NCI-H2107 treated with DMSO at 0.1 percent for 48 hours (cell line): ENCODE results near the gene ZFYVE28.

Experiments used
- DNase-seq: peaks from one replicate; lab custom pipeline; 2025; ENCODE audit not compliant: unreplicated experiment; lab: John Stamatoyannopoulos, UW

Gene ZFYVE28

DNA sequence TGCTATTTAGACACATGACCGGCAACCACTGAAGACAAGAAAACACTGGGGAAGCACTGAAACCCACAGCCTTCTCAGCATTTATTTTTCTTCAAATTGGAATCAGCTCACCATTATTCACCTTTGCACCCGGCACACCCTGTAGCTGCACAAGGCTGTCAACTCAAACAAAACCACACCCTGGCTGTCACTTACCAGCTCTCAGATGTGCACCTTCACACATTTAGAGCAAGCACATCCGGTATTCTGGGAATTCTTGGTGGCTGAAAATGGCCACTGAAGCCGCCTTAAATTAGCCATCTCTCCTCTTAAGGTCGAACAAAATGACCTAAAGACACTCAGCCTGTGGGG lies 5.9 kb downstream of the ZFYVE28 start:
- no peak for DNase-seq

DNA sequence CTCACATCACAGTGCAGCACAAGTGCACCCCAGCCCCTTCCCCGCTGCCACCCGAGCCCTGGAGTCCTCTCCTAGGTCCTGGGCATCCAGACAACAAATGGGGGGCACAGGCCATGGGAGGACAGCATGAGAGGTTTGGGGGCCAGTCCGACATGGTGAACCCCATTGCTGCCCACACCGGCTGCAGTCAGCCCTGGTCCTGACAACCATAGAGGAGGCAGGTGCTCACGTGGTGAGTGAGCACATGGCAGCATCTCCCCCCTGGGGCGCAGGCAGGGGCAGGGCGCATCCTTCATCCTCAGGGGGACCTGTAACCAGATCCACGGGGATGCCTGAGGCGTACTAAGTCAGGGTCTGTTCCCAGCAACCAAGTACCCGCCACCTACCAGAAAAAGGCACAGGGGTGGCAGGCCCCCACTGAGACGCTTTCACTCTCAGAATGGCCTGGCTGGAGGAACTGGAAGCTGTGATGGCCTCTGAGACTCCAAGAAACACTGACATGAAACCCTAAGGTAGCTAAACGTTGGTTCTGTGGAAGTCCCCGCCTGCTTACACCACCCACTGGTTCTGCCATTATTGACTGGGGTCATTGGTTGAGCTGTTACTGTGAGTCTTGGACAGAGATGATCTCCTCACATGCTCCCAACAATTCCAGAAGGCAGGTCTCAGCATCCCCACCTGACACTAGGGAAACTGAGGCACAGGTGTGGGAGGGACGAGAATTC lies 6.5 kb downstream of the ZFYVE28 start:
- no peak for DNase-seq

DNA sequence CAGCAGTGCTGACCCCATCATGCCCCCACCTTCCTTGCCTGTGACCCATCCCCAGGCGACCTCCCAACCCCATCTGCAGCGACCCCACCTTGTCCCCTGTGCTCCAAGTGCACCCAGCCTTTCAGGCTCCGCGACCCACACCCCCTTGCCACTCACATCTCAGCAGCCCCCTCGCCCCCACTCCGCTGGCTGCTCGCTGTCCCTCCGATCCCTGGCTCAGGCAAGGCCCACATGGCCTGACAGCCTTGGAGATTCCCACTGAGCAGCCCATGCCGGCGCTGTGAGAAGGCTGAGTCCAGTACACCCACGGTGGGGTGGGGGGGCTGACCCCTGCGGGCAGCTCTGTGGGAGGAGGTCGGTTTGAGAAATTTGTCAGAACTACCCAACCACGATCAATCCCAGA lies 9.1 kb downstream of the ZFYVE28 start:
- no peak for DNase-seq

DNA sequence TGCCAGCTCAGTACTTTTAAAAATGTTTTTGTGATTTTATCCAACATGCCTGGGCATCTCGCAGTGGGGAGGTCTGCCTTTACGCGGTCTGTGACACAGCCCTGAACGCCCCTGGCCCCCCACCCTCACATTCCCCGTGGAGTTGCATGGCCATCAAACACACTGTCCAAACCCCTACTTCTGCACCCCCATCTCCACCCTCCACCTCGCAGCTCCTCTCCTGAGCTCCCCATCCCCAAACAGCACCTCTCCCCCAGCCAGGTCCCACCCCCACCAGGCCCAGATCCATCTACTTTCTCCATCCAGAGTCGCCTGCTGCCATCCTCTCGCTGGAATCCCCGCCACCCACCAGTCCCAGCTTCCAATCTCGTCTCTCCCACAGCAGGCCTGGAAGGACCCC lies 9.5 kb downstream of the ZFYVE28 start:
- DNase-seq = no peak

DNA sequence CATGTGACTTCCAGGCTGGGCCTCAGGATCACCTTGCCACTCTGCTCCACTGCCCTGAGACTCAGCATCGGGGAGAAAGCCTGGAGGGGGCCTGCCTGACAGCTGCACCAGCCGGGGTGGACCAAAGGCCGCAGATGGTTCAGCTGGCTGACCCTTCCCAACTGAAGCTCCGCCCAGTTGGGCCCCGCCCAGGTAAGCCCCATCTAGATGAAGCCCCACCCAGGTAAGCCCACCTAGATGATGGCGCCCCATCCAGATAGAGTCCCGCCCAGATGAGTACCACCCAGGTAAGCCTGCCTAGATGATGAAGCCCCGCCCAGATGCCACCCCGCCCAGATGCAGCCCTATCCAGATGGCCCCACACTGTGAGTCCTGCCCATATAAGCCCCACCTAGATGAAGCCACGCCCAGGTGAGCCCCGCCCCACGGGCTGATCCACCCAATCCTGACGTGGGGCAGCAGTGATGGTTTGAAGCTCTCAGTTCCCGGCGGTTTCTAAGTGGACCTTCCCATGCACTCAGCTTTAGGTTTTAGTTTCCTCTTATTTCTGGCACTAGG lies 10.0 kb downstream of the ZFYVE28 start:
- no peak for DNase-seq

DNA sequence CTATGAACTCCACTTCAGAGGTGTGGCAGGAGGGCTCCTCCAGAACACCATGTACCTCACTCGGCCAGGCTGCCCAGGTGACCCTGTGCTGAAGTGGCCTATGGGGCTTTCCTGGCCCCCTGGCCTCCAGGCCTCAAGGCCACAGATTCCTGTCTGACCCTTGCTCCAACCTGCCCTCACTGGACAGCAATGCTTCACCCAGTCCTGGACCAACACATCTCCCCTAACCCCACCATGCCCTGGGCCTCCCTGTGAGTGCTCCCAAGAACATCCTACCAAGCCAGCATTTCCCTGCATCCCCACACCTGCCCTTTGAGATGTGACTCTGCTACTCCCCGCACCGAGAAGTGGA lies 10.5 kb downstream of the ZFYVE28 start:
- DNase-seq = no peak

DNA sequence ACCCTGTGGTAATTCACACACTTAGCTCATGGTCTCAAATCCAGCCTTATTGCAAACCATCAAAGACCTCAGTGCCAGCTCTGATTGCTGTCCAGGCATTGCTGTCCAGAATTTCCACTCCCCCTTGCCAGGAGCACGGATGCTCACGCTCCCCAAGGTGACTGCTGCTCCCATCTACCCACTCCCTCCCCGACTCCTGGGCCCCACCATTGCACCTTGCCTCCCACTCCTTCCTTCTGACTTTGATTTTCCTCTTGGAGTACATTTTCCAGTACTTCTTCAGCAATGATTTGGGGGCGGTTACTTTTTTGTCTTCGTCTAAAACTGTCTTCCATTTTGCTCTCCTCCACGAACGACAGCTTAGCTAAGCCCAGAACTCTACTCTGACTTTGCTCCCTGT lies 11.5 kb downstream of the ZFYVE28 start:
- DNase-seq = no peak

DNA sequence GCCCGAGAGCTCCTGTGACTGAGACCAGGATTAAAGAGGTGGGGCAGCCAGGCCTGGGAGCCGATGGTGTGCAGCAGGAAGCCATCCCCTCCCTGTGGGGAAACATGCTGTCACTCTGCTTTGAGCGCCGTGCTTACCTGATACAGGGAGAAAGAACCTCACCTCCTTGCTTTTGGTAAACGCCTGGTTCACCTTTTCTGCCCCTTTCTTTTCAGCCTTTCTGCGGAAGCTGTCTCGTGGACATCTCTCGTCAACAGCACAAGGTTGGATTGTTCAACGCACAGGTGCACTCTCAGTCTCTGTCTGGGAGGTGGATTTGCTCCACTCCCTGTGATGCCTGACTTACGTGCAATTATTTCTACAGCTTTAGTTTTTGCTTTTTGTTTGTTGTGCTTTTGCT lies 12.0 kb downstream of the ZFYVE28 start:
- DNase-seq = no peak

DNA sequence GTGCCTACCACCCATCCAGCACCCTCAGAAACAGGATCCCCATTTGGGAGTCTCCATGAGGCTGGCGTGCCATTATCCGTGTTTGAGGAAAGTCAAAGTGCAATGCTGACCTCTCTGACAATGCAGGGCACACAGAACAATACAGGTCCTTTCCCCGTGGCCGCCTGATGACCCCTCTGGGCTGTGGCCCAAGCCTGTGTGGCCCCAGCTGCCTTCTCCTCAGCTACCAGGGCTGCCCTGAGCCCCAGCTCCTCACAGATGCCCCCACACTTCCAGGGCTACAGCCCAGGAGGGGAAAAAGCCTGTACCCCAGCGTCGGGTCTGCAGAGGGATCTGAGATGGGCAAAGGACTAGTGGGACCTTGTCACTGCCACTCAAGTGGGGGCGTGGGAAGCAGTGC lies 15.5 kb downstream of the ZFYVE28 start:
- no peak for DNase-seq

DNA sequence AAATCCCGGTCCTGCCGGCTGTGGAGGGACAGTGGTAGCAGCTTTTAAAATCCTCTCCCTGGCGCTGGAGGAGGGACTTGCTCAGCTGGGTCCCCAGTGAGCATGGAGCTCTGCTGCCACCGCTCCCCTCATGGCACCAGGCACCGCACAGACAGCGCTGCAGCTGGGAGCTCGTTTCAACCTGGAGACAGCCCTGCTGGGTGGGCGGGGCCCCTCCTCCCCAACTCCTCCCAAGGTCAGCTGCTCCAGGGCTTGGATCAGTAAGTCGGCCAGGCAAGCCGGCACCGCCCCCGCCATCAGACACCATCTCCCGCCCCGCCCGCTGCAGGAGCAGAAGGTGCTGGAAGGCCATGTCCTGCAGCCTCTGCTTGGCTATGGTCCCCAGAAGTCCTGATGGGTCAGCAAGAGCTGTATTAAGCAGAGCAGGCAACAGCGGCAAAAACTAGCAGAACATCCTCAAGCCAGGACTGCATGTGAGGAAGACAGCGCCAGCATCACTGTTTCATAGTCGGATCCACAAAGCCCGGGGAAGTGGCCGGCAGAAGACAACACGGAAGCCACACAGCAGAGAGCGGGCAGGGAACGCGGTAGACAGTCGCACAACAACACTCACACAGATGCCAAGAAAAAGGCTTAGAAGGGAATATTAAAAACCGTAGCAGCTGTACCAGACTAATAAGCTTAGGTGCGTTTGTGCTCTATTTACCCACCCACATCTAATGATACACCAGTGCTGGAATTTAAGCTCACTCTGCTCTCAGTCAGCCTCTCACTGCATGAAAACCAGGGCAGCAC lies 16.2 kb downstream of the ZFYVE28 start:
- DNase-seq = no peak

DNA sequence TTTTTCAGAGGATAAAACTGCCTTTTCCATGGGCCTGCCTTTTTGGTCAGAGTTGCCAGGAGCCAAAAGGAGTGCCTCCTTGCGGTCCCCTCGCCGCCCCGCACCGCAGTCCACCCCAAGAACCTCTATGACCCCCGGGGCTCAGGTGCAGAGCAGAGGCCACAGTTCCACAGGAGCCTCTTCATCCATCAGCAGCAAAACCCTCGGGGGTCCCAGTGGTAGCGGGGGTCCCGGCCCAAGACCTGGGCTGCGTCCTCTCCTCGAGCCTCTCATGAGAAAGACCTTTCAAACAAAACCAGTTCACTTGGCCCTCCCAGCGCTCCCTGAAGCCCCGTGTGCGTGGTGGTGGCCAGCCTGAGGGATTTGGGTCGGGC lies 16.8 kb downstream of the ZFYVE28 start:
- DNase-seq = no peak

DNA sequence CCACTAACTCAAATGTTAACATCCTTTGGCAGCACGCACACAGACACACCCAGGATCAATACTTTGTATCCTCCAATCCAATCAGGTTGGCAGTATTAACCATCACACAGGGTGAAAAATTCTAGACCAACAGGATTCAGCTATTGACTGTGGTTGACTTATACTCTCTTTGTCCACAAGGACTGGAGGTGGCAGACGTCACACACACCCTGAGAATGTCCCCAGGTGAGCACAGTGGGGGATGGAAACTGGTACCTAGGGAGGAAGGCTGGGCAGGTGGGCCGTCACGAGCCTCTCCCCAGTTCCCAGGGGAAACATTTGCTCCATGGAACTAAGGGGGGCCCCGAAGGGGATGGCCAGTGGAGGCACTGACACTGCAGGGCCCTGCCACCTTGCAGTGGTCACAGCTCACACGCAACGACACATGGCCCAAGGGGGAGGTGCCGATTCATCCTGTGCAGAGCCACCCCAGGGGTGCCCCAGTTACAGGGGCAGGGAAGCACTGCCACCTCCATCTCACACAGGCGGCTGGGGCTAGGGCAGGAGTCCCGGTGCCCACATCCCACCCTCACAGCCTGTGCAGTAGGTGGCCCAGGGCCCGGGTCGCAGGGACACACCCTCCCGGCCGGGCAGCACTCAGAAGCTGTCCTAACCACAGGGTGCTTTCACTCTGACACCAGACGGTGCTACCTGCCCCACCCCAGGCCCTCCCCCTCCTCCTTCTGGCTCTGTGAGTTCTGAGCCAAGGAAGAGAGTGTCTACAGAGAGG lies 17.4 kb downstream of the ZFYVE28 start:
- no peak for DNase-seq

DNA sequence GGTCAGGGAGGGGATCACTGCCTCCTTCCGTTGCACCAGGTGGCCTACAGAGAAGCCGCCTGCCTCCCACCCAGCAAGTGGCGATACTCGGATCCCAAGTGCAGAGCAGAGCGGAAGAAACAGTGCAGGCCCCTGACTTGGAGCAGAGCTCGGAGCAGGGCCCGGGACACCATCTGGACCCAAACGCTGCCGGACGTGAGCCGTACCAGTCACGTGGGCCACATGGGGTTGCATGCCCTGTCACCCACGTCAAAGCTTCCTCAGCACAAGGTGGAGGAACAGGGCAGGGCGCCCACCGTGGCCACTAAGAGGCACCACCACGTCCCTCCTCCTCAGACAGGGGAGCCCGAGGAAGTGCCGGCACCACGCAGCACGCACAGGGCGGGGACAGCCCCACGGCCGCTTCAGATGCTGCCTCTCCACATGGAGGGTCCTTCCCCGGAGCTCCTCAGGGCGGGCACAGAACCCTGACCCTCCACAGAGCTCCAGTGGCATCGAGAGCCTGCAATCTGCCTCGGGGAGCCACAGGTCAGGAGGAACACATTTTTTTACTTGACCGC lies 18.7 kb downstream of the ZFYVE28 start:
- DNase-seq = no peak

DNA sequence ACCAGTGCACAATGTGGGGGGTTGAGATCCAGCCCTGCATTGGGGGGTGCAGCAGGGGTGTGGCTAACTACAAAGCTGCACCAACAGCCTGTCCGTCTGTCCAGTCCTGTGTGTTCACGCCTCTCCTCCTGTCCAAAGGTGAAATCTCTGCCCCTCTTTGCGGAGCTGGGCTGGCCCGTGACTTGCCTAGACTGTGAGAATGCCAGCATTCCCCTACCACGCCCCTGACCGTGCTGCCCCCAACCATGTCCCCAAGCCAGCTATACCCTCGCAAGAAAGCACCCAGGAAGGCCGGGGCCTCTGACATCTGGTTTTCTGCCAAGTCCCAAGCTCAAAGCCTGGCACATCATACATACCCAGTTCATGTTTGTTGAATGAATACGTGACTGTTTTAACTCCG lies 19.2 kb downstream of the ZFYVE28 start:
- no peak for DNase-seq

DNA sequence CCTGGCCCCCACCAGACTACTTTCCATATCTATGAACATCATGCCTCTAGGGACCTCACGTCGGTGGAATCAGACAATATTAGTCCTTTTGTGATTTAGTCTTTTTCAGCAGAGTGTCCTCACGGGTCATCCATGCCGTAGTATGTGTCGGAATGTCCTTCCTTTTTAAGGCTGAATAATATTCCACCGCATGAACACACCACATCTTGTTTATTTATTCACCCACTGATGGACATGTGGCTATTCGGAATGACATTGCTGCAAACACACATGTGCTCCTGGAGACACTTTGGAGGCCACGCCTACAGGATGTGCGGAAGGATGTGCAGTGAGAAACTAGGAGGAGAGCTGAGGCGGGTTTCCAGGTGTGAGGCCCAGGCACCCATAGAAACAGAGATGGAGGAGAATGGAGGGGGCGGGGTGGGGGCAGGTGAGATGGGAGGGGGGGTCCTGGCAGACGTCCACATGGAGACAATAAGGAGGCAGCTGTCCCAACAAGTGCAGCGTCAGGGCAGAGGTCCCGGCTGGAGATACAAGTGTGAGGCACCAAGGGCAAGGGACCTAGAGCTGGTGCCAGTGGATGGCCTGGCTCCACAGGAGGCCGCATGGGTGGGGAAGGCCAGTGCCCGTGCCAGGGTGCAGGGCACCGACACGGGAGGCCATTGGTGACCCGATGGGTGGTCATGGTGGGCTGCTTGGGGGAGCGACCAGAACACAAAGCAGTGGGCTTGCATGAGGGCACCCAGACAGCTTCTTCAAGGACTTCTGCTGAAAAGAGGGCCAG lies 20.7 kb downstream of the ZFYVE28 start:
- DNase-seq = no peak

DNA sequence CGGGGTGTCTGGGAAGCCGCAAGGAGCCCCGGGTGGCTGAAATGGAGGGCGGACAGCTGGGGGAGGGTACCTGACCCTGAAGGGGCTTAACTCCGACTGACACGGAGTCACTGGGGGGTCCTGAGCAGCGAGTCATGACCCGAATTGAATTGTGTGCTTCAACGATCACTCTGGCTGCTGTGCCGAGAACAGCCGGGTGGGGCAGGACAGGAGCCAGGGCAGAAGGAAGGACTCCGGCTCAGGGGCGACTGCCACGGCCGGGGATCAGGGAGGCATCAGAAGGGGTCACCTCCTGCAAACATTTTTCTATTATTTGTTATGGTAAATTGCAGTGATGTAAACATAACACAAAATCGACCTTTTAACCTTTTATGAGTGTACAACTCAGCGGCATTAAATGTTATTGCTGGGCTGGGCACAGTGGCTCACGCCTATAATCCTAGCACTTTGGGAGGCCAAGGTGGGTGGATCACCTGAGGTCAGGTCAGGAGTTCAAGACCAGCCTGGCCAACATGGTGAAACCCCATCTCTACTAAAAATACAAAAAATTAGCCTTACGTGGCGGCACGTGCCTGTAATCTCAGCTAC lies 21.6 kb downstream of the ZFYVE28 start:
- DNase-seq = no peak

DNA sequence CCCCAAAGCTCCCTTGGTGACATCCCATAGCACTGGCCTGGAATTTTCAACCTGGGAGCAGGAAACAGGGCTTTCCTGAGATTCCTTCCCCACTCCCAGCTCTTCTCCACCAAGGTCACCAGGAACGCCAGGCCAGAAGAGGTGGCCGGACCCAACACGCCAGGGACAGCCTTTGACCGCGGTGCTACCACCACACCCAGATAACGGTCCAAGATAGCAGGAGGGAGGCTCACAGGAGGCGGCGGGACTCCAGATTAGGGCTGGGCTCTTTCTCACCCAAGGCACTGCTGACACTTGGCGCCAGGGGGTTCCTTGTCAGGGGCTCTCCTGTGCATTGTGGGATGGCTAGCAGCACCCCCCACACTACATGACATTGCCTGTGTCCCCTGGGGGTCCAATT lies 22.9 kb downstream of the ZFYVE28 start:
- no peak for DNase-seq

DNA sequence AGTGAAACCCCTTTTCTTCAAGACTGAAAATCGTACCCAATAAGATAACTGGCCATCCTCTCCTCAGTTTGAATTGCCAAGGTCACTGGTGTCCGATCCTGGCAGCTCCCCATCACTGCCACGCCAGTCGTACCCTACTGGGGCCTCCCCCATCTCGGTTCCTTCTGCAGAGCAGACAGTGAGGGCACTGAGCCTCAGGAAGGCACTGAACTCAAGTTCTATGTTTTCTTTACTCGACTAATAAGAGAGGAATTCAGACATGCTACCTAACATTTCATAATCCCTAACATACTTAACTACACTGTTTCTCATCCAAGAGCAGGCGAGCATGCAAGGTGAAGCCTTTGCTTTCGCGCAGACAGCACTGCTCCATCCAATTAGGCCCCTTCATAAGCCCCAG lies 23.4 kb downstream of the ZFYVE28 start:
- DNase-seq = no peak

DNA sequence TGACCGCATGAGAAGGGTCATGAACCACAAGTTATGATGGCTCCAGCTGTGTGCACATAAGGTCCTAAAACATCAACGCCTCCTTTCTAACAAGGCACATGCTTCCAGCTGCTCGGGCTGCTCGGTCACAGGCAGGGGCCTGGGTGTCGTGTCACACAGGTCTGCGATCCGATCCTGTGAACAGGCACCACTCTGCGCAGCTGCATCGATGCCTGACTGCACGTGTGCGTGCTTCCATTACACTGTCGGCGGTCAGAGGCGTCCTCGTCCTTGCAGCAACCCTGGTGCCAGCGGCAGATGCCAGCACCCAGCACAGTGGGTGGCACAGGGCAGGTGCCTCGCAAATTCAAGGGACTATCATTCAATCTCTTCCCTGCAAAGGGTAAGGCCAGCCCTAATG lies 23.9 kb downstream of the ZFYVE28 start:
- DNase-seq = no peak
